Measurements from ENCODE around the gene CYP39A1.

DNA sequence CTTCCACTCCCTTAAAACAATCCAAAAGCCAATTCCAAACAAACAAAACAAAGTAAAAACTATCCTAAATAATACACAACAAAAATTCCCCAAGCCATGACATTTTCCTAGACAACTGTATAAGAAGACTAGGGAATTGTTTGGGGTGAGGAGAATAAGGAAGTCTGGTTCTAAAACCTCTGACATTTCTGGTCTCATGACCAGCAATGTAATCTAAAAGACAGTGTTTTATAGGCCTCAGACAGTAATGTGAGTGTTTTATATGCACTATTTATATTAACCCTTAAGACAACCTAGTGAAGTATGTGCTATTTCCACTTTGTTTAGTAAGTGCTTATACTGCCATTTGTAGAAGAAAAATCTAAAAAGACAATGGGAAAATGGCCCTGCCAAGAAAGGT, 148.4 kb downstream of the CYP39A1 start:
- TF ChIP-seq, protein P1, sequence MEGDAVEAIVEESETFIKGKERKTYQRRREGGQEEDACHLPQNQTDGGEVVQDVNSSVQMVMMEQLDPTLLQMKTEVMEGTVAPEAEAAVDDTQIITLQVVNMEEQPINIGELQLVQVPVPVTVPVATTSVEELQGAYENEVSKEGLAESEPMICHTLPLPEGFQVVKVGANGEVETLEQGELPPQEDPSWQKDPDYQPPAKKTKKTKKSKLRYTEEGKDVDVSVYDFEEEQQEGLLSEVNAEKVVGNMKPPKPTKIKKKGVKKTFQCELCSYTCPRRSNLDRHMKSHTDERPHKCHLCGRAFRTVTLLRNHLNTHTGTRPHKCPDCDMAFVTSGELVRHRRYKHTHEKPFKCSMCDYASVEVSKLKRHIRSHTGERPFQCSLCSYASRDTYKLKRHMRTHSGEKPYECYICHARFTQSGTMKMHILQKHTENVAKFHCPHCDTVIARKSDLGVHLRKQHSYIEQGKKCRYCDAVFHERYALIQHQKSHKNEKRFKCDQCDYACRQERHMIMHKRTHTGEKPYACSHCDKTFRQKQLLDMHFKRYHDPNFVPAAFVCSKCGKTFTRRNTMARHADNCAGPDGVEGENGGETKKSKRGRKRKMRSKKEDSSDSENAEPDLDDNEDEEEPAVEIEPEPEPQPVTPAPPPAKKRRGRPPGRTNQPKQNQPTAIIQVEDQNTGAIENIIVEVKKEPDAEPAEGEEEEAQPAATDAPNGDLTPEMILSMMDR (IDR thresholded peaks at IDR 0.05), result no peak
- no peak for TF ChIP-seq POLR2A (IDR thresholded peaks at IDR 0.05)
- no peak for TF ChIP-seq EP300 (IDR thresholded peaks at IDR 0.05)

Data from gastroesophageal sphincter (tissue), 3 donors.